MCF 10A (cell line): ENCODE results near the gene C9orf50. TPM values are rescaled to one million over a fixed set of nuclear protein-coding genes. Genes with fewer than 3 reads are reported as not detected.
A peak's percentile ranks its signal among the peaks of the same experiment; 100 is the strongest.
"Not testable (repeated sequence)": the region's sequence is repeated elsewhere in the genome, so short reads cannot be mapped to it uniquely, and the experiment has no call there.

Experiments used
- BruUV-seq: library from RNA; stranded (reverse); fragments of 400-500 nt; replicated peaks from 2 replicates; lab custom pipeline; 2021; lab: Mats Ljungman, UMichigan
- CTCF ChIA-PET: fragments of 300-600 bp; sonication (Branson Sonifier 250); formaldehyde crosslinking; extraction: SDS; loops from one replicate; lab custom pipeline; 2021; ENCODE audit warnings: antibody characterized with exemption, inconsistent platforms; lab: Yijun Ruan, JAX
- POLR2A ChIA-PET: fragments of 300-600, 350-650 bp; sonication (Branson Sonifier 250); formaldehyde crosslinking; extraction: SDS; loops from one replicate; lab custom pipeline; 2020; ENCODE audit warnings: antibody characterized with exemption, inconsistent platforms; lab: Yijun Ruan, JAX
- DNase-seq: peaks from one replicate; pipeline ENCODE4 v3.0.0-alpha.2; 2018; ENCODE audit not compliant: unreplicated experiment
- H3K27ac Mint-ChIP-seq: one replicate; pipeline ENCODE4 v1.8.0; 2022; ENCODE audit warnings: mild to moderate bottlenecking, low read depth, mixed read lengths; ENCODE audit not compliant: unreplicated experiment
- H3K27me3 Mint-ChIP-seq: one replicate; pipeline ENCODE4 v1.8.0; 2022; ENCODE audit warnings: mixed read lengths; ENCODE audit not compliant: insufficient read depth, unreplicated experiment
- H3K36me3 Mint-ChIP-seq: one replicate; pipeline ENCODE4 v1.8.0; 2022; ENCODE audit warnings: mild to moderate bottlenecking, moderate library complexity, mixed read lengths; ENCODE audit not compliant: insufficient read depth, unreplicated experiment
- H3K4me1 Mint-ChIP-seq: one replicate; pipeline ENCODE4 v1.8.0; 2022; ENCODE audit warnings: mixed read lengths; ENCODE audit not compliant: insufficient read depth, unreplicated experiment
- H3K4me3 Mint-ChIP-seq: one replicate; pipeline ENCODE4 v1.8.0; 2022; ENCODE audit warnings: mild to moderate bottlenecking, moderate library complexity, mixed read lengths; ENCODE audit not compliant: unreplicated experiment
- H3K9me3 Mint-ChIP-seq: one replicate; pipeline ENCODE4 v1.8.0; 2022; ENCODE audit warnings: mixed read lengths; ENCODE audit not compliant: unreplicated experiment
- CTCF ChIP-seq: fragments of 200-600 bp; IDR thresholded peaks from one replicate; pipeline ENCODE4 v1.8.0; 2022; ENCODE audit warnings: antibody characterized with exemption, mild to moderate bottlenecking; ENCODE audit not compliant: unreplicated experiment
- intact Hi-C: fragments of 100-400 bp; cut with micrococcal nuclease; formaldehyde crosslinking; loops from 2 replicates; pipeline ENCODE4 v1.14.1; 2022
- total RNA-seq: library from RNA; stranded (reverse); gene quantifications from 2 replicates; pipeline ENCODE4 v1.2.3, GENCODE V29; 2022

C9orf50 gene
- total RNA-seq, 1 experiment from 2014 or later: not detected

DNA sequence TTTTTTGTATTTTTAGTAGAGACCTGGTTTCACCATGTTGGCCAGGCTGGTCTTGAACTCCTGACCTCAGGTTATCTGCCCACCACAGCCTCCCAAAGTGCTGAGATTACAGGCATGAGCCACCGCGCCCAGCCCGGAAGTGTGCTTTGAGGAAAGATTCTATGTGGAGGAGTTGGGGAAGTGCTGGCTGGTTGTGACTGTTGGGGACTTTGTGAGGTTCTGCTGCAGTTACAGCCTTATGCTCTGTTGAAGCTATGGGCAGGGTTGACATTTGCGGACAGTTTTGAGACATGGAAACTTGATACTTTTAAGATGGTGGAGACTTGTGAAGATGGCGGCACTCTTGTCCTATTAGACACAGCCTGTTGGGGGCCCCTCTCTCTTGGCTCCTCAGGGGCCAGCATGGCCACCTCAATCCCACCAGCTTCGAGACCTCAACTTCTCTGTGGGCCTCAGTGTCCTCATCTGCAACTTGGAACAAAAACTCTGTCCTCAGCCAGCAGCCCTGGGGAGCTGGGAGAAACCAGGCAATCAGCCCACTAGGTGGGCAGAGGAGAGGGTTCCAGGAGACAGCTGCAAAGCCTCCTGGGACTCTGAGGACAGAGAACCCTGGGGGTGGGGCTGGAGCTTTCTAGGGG, 24.9 kb downstream of the C9orf50 start:
- CTCF ChIA-PET: interaction anchor here (0.7 to 1.3 kb wide), 3 partner anchors 10 to 457 kb away, joined by 3 read pairs; no protein-coding TSS in a partner anchor
- POLR2A ChIA-PET: interaction anchor here (0.6 to 1.2 kb wide), 3 partner anchors 24 to 107 kb away, joined by 3 read pairs; no protein-coding TSS in a partner anchor
- no peak overlapping the region for H3K27ac Mint-ChIP-seq
- no peak for DNase-seq
- TF ChIP-seq CTCF: no peak
- H3K27me3 Mint-ChIP-seq: no peaks in the 10 kb centered on the region
- intact Hi-C loops: no loop called here
- BruUV-seq: no TSS peak
- no peak overlapping the region for H3K4me3 Mint-ChIP-seq
- no peaks in the 10 kb centered on the region for H3K36me3 Mint-ChIP-seq
- H3K9me3 Mint-ChIP-seq: no peaks in the 10 kb centered on the region
- no peaks in the 10 kb centered on the region for H3K4me1 Mint-ChIP-seq

GRCh38 chr9:129595311-129595741, 25.6 kb downstream of the C9orf50 start:
- intact Hi-C loops: no loop called here
- ChIA-PET POLR2A (interaction anchor here (0.6 to 1.2 kb wide), 2 partner anchors 84 to 106 kb away, joined by 3 read pairs; no protein-coding TSS in a partner anchor), CTCF (interaction anchor here (0.9 to 1.3 kb wide), 2 partner anchors 11 to 456 kb away, joined by 3 read pairs; no protein-coding TSS in a partner anchor)
- Mint-ChIP-seq H3K9me3 (no peaks in the 10 kb centered on the region), H3K27ac (no peak overlapping the region), H3K4me3 (no peak overlapping the region), H3K4me1 (no peaks in the 10 kb centered on the region), H3K36me3 (no peaks in the 10 kb centered on the region), H3K27me3 (no peaks in the 10 kb centered on the region)
- TF ChIP-seq CTCF: no peak
- DNase-seq: peak; percentile 26
- BruUV-seq: no TSS peak

- no peaks in the 10 kb centered on the region for H3K4me1 Mint-ChIP-seq
- no peak for TF ChIP-seq CTCF
- H3K27ac Mint-ChIP-seq: no peak overlapping the region
- ChIA-PET POLR2A (no interaction called here), CTCF (no interaction called here)
- no peaks in the 10 kb centered on the region for H3K36me3 Mint-ChIP-seq
- H3K4me3 Mint-ChIP-seq: no peak overlapping the region
- DNase-seq: no peak
- no peaks in the 10 kb centered on the region for H3K9me3 Mint-ChIP-seq
- H3K27me3 Mint-ChIP-seq: no peaks in the 10 kb centered on the region
- intact Hi-C loops: no loop called here
- BruUV-seq: no TSS peak
Measured at GRCh38 chr9:129594632-129595031, 26.3 kb downstream of the C9orf50 start.

GRCh38 chr9:129592790-129593189, 28.1 kb downstream of the C9orf50 start:
- ChIA-PET POLR2A (interaction anchor here (0.6 to 0.7 kb wide), 3 partner anchors 8 to 415 kb away, joined by 3 to 4 read pairs (median 3); partner anchors contain the start of gene IER5L), CTCF (interaction anchor here (0.6 kb wide), 1 partner anchor 326 kb away, joined by 3 read pairs; no protein-coding TSS in a partner anchor)
- DNase-seq, H3K27me3 Mint-ChIP-seq, BruUV-seq, H3K4me1 Mint-ChIP-seq, H3K27ac Mint-ChIP-seq, H3K36me3 Mint-ChIP-seq, H3K9me3 Mint-ChIP-seq, H3K4me3 Mint-ChIP-seq, intact Hi-C loops: not testable (repeated sequence)
